EL (cell line): Measurements from ENCODE around the gene TNS3.

Experiments
- DNase-seq: peaks from one replicate; pipeline ENCODE4 v3.0.0-alpha.2; 2016

TNS3 gene

GRCh38 chr7:47416492-47417480 lies 165.1 kb downstream of the TNS3 start:
- DNase-seq = no peak

DNA sequence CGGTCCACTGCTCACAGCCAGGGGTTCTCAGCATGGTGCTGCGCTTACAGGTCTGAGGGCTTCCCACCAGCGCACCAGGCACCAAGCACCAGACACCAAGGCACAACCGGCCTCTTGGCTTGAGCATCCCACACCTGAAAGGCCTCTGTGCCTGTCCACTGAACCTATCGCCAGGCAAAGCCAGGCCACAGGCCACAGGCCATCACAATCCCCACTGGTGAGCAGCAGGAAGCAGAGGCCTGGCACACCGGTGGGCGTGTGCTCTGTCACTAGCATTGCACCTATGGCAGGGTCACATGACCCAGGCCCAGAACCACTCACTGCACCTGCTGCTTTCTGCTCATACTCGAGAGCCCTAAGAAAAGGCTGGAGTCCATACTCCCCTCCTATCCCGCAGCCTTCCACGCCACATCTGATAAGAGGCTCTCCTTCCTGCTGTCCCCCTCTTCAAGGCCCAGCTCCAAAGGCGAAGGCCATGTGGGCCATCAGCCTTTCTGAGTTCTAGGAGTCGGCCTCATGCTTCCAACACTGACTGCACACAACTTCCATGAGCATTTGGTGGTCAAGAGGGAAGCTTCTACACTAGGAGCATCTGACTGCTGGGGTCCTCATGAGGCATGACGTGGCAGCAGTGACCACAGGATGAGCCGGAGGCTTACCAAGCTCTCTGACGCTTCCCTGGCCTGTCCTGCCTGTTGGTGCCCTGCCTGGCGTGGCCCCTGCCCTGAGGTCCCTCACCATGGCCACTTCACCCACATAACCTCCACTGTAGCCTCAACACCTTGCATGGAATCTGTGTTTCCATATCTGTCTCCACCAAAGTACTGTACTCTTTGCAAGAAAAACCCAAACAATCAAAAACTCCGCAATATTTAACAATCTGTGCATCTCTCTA lies 166.3 kb downstream of the TNS3 start:
- DNase-seq = no peak

DNA sequence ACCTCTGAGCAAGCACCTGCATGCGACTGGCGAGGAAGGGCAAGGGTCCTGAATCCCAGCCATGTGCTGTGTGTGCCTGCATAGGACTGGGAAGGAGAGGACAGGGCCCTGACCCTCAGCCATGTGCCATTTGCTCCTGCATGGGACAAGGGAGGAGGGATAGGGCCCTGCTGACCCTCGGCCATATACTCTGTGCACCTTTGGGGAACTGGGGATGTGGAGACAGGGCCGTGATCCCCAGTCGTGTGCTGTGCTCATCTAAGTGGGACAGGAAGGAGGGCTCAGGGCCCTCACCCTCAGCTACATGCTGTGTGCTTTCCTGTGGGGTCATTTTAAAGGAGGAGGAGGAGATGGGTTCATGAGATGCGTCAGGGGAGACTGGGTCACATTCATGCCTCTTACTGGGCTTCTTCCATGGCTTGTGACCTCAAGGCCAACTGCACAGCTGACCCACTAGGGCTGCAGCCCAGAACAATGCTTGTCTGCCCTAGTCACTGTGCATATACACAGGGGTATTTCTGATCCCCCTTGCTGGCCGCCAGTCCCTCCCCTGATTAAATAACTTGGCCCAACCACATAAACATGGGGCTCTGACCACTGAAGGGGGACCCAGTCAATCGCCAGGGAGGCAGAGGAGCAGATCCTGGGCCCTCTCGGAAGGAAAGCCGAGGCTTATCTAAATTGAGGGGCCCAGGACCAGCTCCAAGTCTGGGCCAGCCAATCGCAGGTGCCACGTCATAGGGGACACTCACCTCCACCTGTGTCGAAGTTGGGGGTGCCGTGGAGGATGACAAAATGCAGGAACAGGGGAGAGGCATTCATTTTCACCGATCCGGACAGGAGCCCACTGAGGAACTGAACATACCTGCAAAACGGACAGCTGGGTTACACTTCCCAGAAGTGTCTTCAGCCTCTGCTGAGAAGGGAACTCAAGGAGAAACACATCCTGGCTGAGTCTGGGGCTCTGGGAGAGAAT lies 167.3 kb downstream of the TNS3 start:
- no peak for DNase-seq

GRCh38 chr7:47413526-47414341 lies 168.2 kb downstream of the TNS3 start:
- DNase-seq = no peak

- DNase-seq = no peak
Observed at GRCh38 chr7:47411901-47412300, 170.0 kb downstream of the TNS3 start.

DNA sequence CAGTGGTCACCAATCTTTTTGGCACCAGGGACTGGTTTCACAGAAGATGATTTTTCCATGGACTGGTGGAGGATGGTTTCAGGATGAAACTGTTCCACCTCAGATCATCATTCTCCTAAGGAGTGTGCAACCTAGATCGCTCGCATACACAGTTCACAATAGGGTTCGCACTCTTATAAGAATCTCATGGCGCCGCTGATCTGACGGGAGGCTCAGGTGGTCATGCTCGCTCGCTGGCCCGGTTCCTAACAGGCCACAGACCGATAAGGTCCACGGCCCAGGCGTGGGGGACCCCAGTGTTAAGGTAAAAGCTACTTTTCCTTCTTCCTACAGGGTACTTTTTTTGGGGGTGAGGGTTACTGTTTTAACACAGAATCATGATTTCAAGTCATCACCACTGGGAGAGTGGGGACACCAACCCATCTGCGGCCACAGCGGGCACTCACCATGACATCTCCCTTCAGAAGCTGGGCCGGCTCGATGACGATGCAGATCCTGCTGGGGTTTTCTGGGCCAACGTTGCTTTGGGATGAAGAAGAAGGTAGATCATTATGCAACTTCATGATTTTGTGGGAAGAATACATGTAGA lies 170.5 kb downstream of the TNS3 start:
- no peak for DNase-seq

DNA sequence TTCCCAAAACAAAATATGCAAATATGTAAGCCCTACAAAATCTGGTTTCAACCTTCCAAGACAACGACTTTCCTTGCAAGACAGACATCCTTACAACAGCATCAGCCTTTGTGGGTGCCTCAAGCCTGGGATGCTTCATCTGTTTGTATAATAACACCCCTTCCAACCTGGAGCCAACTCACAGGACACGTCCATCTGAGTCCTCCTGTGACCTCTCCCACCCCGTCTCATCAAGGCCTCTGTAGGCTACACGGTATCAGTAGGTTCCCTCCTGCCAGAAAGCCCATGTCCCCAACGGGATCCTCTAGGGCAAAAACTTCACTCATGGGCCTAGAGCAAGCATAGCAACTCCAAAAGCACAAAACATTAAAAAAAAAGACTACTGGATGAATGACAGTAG lies 173.2 kb downstream of the TNS3 start:
- no peak for DNase-seq

DNA sequence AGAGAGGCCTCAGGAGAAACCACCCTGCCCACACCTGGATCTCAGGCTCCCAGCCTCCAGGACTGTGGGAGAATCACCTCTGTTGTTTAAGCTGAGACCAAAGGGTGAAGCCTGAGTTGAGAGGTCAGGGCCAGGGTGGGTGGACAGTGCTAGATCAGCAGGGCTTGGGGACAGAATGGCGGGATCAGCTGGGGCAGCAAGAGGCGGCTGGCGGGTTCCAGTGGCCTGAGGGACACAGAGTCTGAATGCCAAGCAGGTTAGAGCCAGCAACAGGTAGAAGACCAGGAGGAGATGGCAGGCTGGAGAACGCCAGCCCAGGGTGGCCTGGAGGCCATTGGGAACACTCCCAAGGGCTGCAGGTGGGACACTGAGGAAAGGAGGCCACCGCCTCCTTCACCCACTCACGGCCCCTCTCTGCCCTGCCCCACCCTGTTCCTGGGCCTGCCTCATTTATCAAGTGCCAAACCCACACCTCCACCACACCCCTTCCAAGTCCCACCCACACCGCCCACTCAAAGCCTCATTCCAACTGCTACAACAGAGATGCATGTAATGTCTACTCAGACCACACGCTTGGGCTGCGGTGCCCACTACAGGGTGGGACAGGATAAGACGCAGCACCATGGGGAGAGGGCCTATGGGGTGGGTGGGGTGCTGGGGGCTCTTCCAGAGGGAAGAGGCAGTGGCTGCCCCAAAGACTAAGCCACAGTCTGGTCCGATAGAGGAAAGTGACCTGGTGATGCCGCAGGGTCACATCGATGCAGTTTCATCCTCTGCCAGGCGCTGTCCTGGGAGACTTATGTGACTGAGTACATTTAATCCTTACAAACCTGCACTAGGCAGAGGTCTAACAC lies 173.9 kb downstream of the TNS3 start:
- DNase-seq = no peak

- DNase-seq = no peak
Observed at GRCh38 chr7:47407136-47407535, 174.8 kb downstream of the TNS3 start.

DNA sequence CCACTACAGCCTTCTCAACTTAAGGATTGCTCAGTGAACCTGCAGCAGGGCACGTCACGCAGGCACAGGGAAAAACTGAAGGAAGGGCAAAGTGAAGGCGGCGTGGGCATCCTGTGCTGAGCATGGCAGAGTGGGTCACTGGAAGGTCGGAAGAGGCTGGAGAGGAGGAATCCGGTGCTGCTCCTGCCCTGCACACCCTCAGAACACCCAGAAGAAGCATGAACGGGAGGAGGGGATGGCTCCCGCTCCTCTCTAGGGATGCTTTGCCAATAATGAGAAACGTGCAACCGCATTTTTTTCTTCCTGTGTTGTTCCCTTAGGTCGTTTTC lies 175.1 kb downstream of the TNS3 start:
- DNase-seq = no peak

GRCh38 chr7:47405921-47406800 lies 175.8 kb downstream of the TNS3 start:
- peak; percentile 19 for DNase-seq

DNA sequence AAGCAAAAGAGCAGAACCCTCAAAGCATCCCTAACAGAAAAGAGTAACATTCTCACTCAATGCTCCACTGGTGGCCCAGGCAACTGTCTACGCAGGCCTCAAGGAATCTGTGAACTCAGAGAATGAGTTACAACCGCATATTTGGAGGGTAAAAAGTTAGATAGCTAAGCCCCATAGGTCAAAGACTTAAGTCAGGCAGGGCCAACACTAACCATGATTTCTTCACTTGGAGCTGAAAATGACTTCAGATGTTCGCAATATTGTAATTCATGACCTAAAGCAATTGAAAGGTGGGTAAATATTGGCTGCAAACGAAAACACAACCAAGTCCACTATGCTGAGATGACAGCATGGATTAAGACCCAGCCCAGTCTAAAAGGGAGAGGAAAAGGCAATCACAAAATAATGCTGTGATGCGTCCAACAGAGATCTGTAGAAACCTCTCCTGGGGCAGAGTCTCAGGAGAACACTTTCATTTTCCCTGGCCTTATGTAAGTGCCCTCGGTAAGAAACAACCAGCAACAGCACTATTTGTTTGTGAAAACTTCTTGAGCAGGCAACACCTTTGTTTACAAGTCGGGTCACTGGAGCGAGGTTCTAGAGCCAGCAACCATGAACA lies 176.5 kb downstream of the TNS3 start:
- DNase-seq = no peak

GRCh38 chr7:47404010-47404409 lies 177.9 kb downstream of the TNS3 start:
- DNase-seq = no peak

DNA sequence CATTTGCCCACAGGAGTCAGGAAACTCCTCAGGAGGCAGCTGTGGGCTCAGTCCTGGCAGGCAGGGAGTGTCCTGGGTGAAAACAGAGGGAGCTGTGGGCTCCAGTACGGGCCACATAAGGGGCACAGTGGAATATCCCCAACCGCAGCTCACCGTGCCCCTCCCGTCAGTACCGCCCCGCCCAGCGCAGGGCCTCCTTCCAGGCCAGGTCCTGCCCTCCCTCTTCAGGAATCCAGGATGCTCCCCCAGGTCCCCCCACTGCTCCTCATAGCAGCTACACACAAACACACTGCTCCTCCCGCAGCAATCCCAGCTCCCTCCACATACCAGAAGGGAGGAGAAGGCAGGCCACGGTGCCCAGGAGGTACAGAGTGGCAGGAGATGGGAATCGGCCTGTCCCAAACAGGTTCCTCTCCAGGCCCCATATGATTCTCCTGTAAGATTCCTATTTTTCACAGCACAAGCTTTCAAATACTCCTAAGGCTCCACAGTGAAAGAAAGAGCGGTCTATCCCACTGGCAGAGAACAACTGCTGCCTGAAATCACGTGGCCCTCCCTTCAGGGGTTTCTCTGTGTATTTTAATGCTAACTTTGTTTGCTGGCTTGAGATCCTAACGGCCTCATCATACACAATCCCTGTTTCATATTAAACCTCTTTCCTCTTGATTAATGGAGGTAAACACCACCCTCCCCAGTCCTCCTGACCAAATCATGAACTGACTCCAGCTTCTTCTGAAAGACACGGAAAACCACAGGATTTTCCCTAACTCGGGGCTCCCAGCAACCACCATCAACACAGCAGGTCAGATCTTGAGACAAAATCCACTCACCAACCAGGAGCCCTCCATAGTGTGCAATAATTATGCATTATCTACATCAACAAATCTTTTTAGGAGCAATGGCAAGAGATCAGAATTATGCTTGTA lies 178.7 kb downstream of the TNS3 start:
- DNase-seq = no peak

GRCh38 chr7:47401611-47402570 lies 180.0 kb downstream of the TNS3 start:
- no peak for DNase-seq

DNA sequence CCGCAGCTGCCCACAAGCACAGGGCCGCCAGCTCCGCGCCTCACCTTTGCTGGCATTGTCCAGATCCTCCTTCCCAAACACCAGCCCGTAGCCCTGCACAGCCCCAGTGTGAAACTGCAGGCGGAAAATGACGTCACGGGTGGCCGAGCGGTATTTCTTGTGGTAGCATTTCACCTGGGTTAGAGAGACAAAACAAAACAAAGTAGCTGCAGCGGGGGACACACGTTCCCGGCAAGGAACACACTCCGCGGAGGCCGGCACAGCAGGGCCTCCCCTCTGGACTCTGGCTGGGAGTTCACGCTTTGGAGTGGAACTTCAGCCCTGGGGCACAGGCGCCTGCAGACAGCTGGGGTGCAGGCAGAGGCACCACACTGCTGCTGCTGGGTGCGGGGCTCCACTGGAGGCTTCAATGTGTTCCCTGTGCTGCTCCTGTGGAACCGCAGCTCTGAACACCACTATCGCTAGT lies 181.1 kb downstream of the TNS3 start:
- no peak for DNase-seq
